Measurements from ENCODE around the gene RPL22. TPM values are rescaled to one million over a fixed set of nuclear protein-coding genes. Genes with fewer than 3 reads are reported as not detected.

RPL22 gene
- total RNA-seq, 1 experiment from 2014 or later: 456 TPM

GRCh38 chr1:6239213-6239752 is 39.9 kb upstream of the RPL22 start (continued):
- TF ChIP-seq, protein P1, sequence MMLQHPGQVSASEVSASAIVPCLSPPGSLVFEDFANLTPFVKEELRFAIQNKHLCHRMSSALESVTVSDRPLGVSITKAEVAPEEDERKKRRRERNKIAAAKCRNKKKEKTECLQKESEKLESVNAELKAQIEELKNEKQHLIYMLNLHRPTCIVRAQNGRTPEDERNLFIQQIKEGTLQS (IDR thresholded peaks at IDR 0.05): no peak
- TF ChIP-seq EGR1 (IDR thresholded peaks at IDR 0.05; ENCODE audit: low read depth) (no peak), SP1 (IDR thresholded peaks at IDR 0.05; ENCODE audit: low read depth) (no peak), POLR2AphosphoS5 (IDR thresholded peaks at IDR 0.05; ENCODE audit: low read depth, low read length) (no peak), SIN3A (IDR thresholded peaks at IDR 0.05; ENCODE audit: low read depth) (no peak), EZH2 (IDR thresholded peaks at IDR 0.05) (no peak), JUND (IDR thresholded peaks at IDR 0.05) (no peak)

- TF ChIP-seq RAD21 (IDR thresholded peaks at IDR 0.05; ENCODE audit: low read depth) (no peak), REST (IDR thresholded peaks at IDR 0.05; ENCODE audit: low read depth) (no peak), ELF1 (IDR thresholded peaks at IDR 0.05; ENCODE audit: borderline replicate concordance, low read depth) (no peak), SP1 (IDR thresholded peaks at IDR 0.05; ENCODE audit: low read depth) (no peak), SIN3A (IDR thresholded peaks at IDR 0.05; ENCODE audit: low read depth) (no peak), EGR1 (IDR thresholded peaks at IDR 0.05; ENCODE audit: low read depth) (no peak), CBX3 (IDR thresholded peaks at IDR 0.05; ENCODE audit: low read depth) (no peak), SRF (IDR thresholded peaks at IDR 0.05; ENCODE audit: low read depth) (no peak), ZFX (IDR thresholded peaks at IDR 0.05) (no peak)
- TF ChIP-seq, protein P2, sequence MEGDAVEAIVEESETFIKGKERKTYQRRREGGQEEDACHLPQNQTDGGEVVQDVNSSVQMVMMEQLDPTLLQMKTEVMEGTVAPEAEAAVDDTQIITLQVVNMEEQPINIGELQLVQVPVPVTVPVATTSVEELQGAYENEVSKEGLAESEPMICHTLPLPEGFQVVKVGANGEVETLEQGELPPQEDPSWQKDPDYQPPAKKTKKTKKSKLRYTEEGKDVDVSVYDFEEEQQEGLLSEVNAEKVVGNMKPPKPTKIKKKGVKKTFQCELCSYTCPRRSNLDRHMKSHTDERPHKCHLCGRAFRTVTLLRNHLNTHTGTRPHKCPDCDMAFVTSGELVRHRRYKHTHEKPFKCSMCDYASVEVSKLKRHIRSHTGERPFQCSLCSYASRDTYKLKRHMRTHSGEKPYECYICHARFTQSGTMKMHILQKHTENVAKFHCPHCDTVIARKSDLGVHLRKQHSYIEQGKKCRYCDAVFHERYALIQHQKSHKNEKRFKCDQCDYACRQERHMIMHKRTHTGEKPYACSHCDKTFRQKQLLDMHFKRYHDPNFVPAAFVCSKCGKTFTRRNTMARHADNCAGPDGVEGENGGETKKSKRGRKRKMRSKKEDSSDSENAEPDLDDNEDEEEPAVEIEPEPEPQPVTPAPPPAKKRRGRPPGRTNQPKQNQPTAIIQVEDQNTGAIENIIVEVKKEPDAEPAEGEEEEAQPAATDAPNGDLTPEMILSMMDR (IDR thresholded peaks at IDR 0.05 in 2 of 3, conservative IDR thresholded peaks at IDR 0.05 in 1 of 3; ENCODE audit: borderline replicate concordance in 1 of 3, insufficient read depth in 1 of 3, low read depth in 2 of 3, low read length in 2 of 3): no peak
- intact Hi-C loops (cut with micrococcal nuclease): no loop called here
- TSS peak; percentile 68 for BruUV-seq (replicated peaks)
These were observed 37.7 kb upstream of the RPL22 start for GRCh38 chr1:6237093-6237492.

More at GRCh38 chr1:6237093-6237492, 37.7 kb upstream of the RPL22 start:
- RAD21 ChIA-PET (ENCODE audit: low non-redundant PET in 1 of 2, low total read pairs in 2 of 2, uncharacterized antibody in 2 of 2, unreplicated experiment in 2 of 2): interaction anchor here in 1 of 2 experiments (1.0 kb wide), 1 partner anchor 8 kb away, joined by 3 read pairs; no protein-coding TSS in a partner anchor
- POLR2A ChIA-PET: interaction anchor here (1.6 to 1.9 kb wide), 2 partner anchors 32 to 156 kb away, joined by 5 read pairs; partner anchors contain the start of gene ACOT7
- Histone ChIP-seq H3K9ac (ENCODE audit: low read length) (no peak overlapping the region), H3K9me3 (ENCODE audit: control insufficient read depth in 1 of 2, insufficient read depth in 1 of 2, low read depth in 1 of 2, low read length in 2 of 2) (no peaks in the 10 kb centered on the region), H3K79me2 (ENCODE audit: insufficient read depth, low read length) (peaks cover 31% of the 10 kb centered on the region), H3K4me2 (ENCODE audit: low read length) (peak overlapping the region; percentile 91), H3K4me3 (replicated peaks in 1 of 2; ENCODE audit: low read depth in 1 of 2, low read length in 2 of 2) (no peak overlapping the region), H3K4me1 (ENCODE audit: control insufficient read depth in 1 of 2, insufficient read depth in 2 of 2, low read length in 2 of 2) (peaks cover 14 to 49% of the 10 kb centered on the region in 2 experiments), H3K36me3 (ENCODE audit: control insufficient read depth in 1 of 2, insufficient read depth in 2 of 2, low read length in 2 of 2) (peaks cover 4 to 10% of the 10 kb centered on the region in 2 experiments; a peak in 3 of 4 replicates), H4K20me1 (ENCODE audit: insufficient read depth) (no peaks in the 10 kb centered on the region; the same call in 1 of the 2 replicates), H3K27me3 (ENCODE audit: insufficient read depth, low read length) (no peaks in the 10 kb centered on the region), H3K9me2 (ENCODE audit: insufficient read depth) (no peaks in the 10 kb centered on the region), H2AFZ (ENCODE audit: low read depth, low read length, poor library complexity, severe bottlenecking) (no peak overlapping the region), H3K27ac (ENCODE audit: low read depth, low read length) (no peak overlapping the region)
- ATAC-seq (no peak), DNase-seq (ENCODE audit: low read depth, low spot score) (no peak)
- CTCF ChIA-PET: interaction anchor here (1.7 to 3.8 kb wide), 4 partner anchors 9 to 204 kb away, joined by 5 to 34 read pairs (median 10); no protein-coding TSS in a partner anchor
